CD4-positive, alpha-beta T cell treated with Interleukin-17A for 1 hour (primary cell): ENCODE results near the gene GAL3ST3.
"Not testable (repeated sequence)": the region's sequence is repeated elsewhere in the genome, so short reads cannot be mapped to it uniquely, and the experiment has no call there.

ENCODE experiments used
- DNase-seq: peaks from one replicate; pipeline ENCODE4 v3.0.0-alpha.2; 2020

The GAL3ST3 gene

GRCh38 chr11:66042996-66043906 is 5.7 kb downstream of the GAL3ST3 start:
- DNase-seq: no peak

- DNase-seq: no peak
These were observed 6.5 kb downstream of the GAL3ST3 start for GRCh38 chr11:66042227-66042995.

GRCh38 chr11:66039765-66040164 is 9.2 kb downstream of the GAL3ST3 start:
- DNase-seq: no peak

GRCh38 chr11:66037327-66037726 is 11.6 kb downstream of the GAL3ST3 start:
- DNase-seq: no peak

GRCh38 chr11:66036334-66036710 is 12.6 kb downstream of the GAL3ST3 start:
- no peak for DNase-seq

- no peak for DNase-seq
These were observed 13.2 kb downstream of the GAL3ST3 start for GRCh38 chr11:66035653-66036333.

- DNase-seq: no peak
These were observed 15.8 kb downstream of the GAL3ST3 start for GRCh38 chr11:66032957-66033735.

- DNase-seq: no peak
These were observed 22.9 kb downstream of the GAL3ST3 start, which contains the start of gene CATSPER1 for GRCh38 chr11:66026017-66026529. TSS of gene CATSPER1 (minus strand) at chr11:66026479. CDS start at chr11:66026379, 100 bp downstream.

- not testable (repeated sequence) for DNase-seq
These were observed 25.8 kb downstream of the GAL3ST3 start for GRCh38 chr11:66023186-66023440.

- peak; percentile 75 for DNase-seq
These were observed 26.4 kb downstream of the GAL3ST3 start for GRCh38 chr11:66022401-66023185.

- DNase-seq: no peak
These were observed 28.2 kb downstream of the GAL3ST3 start for GRCh38 chr11:66020618-66021357.

- no peak for DNase-seq
These were observed 28.7 kb downstream of the GAL3ST3 start for GRCh38 chr11:66020212-66020611.

- no peak for DNase-seq
These were observed 31.6 kb downstream of the GAL3ST3 start for GRCh38 chr11:66017321-66017720.

GRCh38 chr11:66016793-66017177 is 32.2 kb downstream of the GAL3ST3 start:
- no peak for DNase-seq

- no peak for DNase-seq
These were observed 32.8 kb downstream of the GAL3ST3 start for GRCh38 chr11:66015936-66016792.

- DNase-seq: no peak
These were observed 33.5 kb downstream of the GAL3ST3 start for GRCh38 chr11:66015454-66015881.

- no peak for DNase-seq
These were observed 34.0 kb downstream of the GAL3ST3 start for GRCh38 chr11:66014804-66015453.

GRCh38 chr11:66013762-66014100 is 35.2 kb downstream of the GAL3ST3 start:
- DNase-seq: no peak

- no peak for DNase-seq
These were observed 35.8 kb downstream of the GAL3ST3 start for GRCh38 chr11:66012946-66013761.
